ENCODE data around the gene SMOC1. TPM values are rescaled to one million over a fixed set of nuclear protein-coding genes. Genes with fewer than 3 reads are reported as not detected.

Gene SMOC1
- total and polyA plus RNA-seq, 2 of the 8 experiments (the other 6 are each of a cell fraction or from before 2014, with no cell fraction given), result 1.6 to 2.4 TPM

GRCh38 chr14:69917287-69917686, 38.1 kb downstream of the SMOC1 start (continued):
- TF ChIP-seq ASH2L (IDR thresholded peaks at IDR 0.05; ENCODE audit: low read length), result no peak
- TF ChIP-seq KDM4A (IDR thresholded peaks at IDR 0.05; ENCODE audit: low read depth, low read length, severe bottlenecking), result no peak

Measured in H1 (cell line).